ENCODE data around the gene BNC1. TPM values are rescaled to one million over a fixed set of nuclear protein-coding genes. Genes with fewer than 3 reads are reported as not detected.
"Not testable (repeated sequence)": the region's sequence is repeated elsewhere in the genome, so short reads cannot be mapped to it uniquely, and the experiment has no call there.

Gene BNC1
- total RNA-seq, 4 donors from 2014 or later: 0.11 to 0.83 (median 0.19) TPM; not detected in 1

GRCh38 chr15:83248151-83249029 is 36.1 kb downstream of the BNC1 start:
- Histone ChIP-seq H3K36me3 (no peaks in the 10 kb centered on the region), H3K27ac (replicated peaks in 1 of 4) (no peak overlapping the region), H3K9me3 (no peaks in the 10 kb centered on the region), H3K4me3 (no peak overlapping the region), H3K27me3 (peaks cover 0 to 41% (median 0%) of the 10 kb centered on the region in 4 donors), H3K4me1 (peaks cover 0 to 5% (median 2%) of the 10 kb centered on the region in 4 donors)
- WGBS: 6% methylated on average over 6 of the region's 11 CpGs
- no peak for DNase-seq (ENCODE audit: extremely low spot score)
- TF ChIP-seq CTCF (IDR thresholded peaks at IDR 0.05) (peak; percentile 91 to 97 (median 92)), POLR2A (IDR thresholded peaks at IDR 0.05; ENCODE audit: low read depth) (no peak)
- intact Hi-C loops (cut with DNase I): loop anchor here (2.0 to 5.0 kb wide), 2 partner anchors 129 to 190 kb away; no protein-coding TSS in a partner anchor

GRCh38 chr15:83243634-83244033 is 40.8 kb downstream of the BNC1 start:
- H3K27me3 ChIP-seq: peaks cover 0 to 27% (median 0%) of the 10 kb centered on the region in 4 donors

GRCh38 chr15:83230242-83230641 is 54.2 kb downstream of the BNC1 start:
- no peaks in the 10 kb centered on the region for H3K36me3 ChIP-seq
- TF ChIP-seq EP300 (IDR thresholded peaks at IDR 0.05) (no peak), POLR2A (IDR thresholded peaks at IDR 0.05; ENCODE audit: low read depth) (no peak), POLR2AphosphoS5 (IDR thresholded peaks at IDR 0.05) (no peak)
- no peak overlapping the region for H3K4me3 ChIP-seq
- no peaks in the 10 kb centered on the region for H3K9me3 ChIP-seq
- no peak overlapping the region for H3K27ac ChIP-seq (replicated peaks in 1 of 4)
- no peak for DNase-seq (ENCODE audit: extremely low spot score)
- intact Hi-C loops (cut with DNase I): no loop called here
- WGBS: 93% methylated on average over 21 of the region's 21 CpGs
- no peaks in the 10 kb centered on the region for H3K4me1 ChIP-seq
- no peaks in the 10 kb centered on the region for H3K27me3 ChIP-seq

More at GRCh38 chr15:83243634-83244033, 40.8 kb downstream of the BNC1 start:
- no peak overlapping the region for H3K27ac ChIP-seq (replicated peaks in 1 of 4)
- no peak for TF ChIP-seq CTCF (IDR thresholded peaks at IDR 0.05)
- no peak for TF ChIP-seq POLR2AphosphoS5 (IDR thresholded peaks at IDR 0.05)
- WGBS: 81% methylated on average over 8 of the region's 8 CpGs
- no peak overlapping the region for H3K4me3 ChIP-seq
- peaks cover 0 to 5% (median 2%) of the 10 kb centered on the region in 4 donors for H3K4me1 ChIP-seq
- H3K9me3 ChIP-seq: peaks cover 0 to 7% (median 5%) of the 10 kb centered on the region in 4 donors
- H3K36me3 ChIP-seq: no peaks in the 10 kb centered on the region
- no peak for DNase-seq (ENCODE audit: extremely low spot score)
- intact Hi-C loops (cut with DNase I): no loop called here

GRCh38 chr15:83225449-83225848 is 59.0 kb downstream of the BNC1 start:
- H3K4me1 ChIP-seq: no peaks in the 10 kb centered on the region
- no peak overlapping the region for H3K4me3 ChIP-seq
- DNase-seq (ENCODE audit: extremely low spot score): no peak
- 82% methylated on average over 9 of the region's 9 CpGs for WGBS
- TF ChIP-seq EP300 (IDR thresholded peaks at IDR 0.05) (no peak), POLR2A (IDR thresholded peaks at IDR 0.05; ENCODE audit: low read depth) (no peak), POLR2AphosphoS5 (IDR thresholded peaks at IDR 0.05) (no peak), CTCF (IDR thresholded peaks at IDR 0.05) (no peak)
- no peaks in the 10 kb centered on the region for H3K36me3 ChIP-seq
- H3K9me3 ChIP-seq: peaks cover 0 to 5% (median 2%) of the 10 kb centered on the region in 4 donors
- H3K27ac ChIP-seq (replicated peaks in 1 of 4): no peak overlapping the region
- intact Hi-C loops (cut with DNase I): no loop called here
- no peaks in the 10 kb centered on the region for H3K27me3 ChIP-seq

- H3K27me3 ChIP-seq; H3K36me3 ChIP-seq; H3K27ac ChIP-seq (replicated peaks in 1 of 4); H3K4me3 ChIP-seq; H3K9me3 ChIP-seq; H3K4me1 ChIP-seq; intact Hi-C loops (cut with DNase I); DNase-seq (ENCODE audit: extremely low spot score): not testable (repeated sequence)
- WGBS: 90% methylated on average over 2 of the region's 9 CpGs
Measured at GRCh38 chr15:83221781-83222180, 62.7 kb downstream of the BNC1 start.

All from esophagus muscularis mucosa (tissue), 4 donors.